Esophagus mucosa (tissue), 1 donor: ENCODE results near the gene SCRT2. TPM values are rescaled to one million over a fixed set of nuclear protein-coding genes. Genes with fewer than 3 reads are reported as not detected.

ENCODE experiments used
- ATAC-seq: fragments of 200-7000 bp; cut with Tn5 transposase; one replicate; pipeline ENCODE4 v1.9.1; 2020
- total RNA-seq: library from RNA; stranded (reverse); gene quantifications from one replicate; pipeline ENCODE4 v1.2.4, GENCODE V29; 2023
- donor health status: DM: yes; HTN: yes; CAD: no.

The SCRT2 gene
- total RNA-seq, 1 donor from 2014 or later = not detected

DNA sequence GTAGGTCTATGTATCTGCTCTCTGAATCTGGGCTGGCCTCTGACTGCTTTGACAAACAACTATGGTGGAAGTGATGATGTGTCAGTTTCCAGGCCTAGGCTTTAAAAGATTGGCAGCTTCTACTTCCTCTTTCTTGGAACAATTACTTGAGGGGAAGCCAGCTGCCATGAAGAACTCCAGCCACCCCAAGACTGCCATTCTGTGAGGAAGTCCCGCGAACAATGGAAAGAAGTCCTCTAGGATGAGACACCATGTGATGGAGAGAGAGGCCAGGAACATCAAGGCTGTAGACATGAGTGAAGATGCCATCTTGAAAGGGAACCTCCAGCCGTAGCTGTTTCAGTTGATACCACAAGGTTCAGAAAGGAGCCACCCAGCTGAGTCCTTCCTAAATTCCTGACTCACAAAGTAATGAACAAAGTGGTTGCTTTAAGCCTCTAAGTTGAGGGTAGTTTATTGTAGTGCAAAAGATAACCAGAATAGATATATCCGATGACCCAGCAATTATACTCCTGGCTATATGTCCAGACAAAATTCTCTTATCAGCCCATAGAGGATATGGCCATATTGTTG, 50.2 kb downstream of the SCRT2 start:
- no peak for ATAC-seq

DNA sequence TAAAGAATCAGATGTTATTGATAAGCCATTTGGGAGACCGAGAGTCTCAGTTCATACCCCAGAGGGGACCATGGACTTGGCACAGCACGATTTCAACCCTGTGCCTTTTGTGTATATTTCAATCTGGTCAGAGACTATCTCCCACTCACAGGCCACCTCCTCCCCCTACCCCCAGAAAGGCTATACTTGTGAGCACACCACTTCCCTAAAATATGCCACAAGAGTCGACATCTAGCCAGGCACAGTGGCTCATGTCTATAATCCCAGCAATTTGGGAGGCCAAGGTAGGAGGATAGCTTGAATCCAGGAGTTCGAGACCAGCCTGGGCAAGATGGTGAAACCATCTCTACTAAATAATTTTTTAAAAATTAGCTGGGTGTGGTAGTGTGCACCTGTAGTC, 51.9 kb downstream of the SCRT2 start:
- no peak for ATAC-seq

DNA sequence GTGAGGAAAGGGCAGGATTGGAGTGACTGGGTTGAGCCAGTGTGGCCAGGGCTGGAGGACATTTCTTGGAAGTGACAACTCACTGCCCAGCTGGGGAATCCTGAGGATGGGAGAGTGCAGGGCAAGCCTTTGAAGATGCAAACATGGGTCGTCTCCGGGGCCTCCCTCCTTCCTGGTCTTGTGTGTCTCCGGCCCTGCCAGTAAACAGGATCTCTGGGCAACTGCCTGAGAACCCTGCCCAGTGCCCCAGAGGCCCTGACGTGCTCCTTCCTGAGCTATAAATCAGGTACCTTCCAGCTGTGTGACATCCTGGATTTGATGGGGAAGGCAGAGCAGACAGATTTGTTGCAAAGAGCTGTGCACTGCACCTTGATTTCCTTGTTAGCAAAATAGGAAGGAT, 52.6 kb downstream of the SCRT2 start:
- no peak for ATAC-seq

DNA sequence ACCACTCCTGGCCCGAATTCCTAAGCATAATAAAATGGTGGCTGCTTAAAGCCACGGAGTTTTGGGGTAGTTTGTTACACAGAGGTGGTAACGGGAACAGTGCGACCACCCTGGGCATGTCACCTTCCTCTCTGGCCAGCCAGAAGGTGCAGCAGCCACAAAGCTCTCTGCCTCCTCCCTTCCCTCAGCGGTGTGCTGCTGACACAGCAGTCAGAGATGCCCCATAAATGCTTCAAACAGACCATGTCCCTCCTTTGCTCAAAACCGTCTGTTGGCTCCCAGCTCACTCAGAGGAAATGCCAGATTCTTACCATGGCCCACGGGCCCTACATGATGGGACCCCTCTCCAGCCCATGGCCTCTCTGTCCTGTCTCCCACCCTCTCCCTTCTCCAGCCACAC, 53.4 kb downstream of the SCRT2 start:
- no peak for ATAC-seq

DNA sequence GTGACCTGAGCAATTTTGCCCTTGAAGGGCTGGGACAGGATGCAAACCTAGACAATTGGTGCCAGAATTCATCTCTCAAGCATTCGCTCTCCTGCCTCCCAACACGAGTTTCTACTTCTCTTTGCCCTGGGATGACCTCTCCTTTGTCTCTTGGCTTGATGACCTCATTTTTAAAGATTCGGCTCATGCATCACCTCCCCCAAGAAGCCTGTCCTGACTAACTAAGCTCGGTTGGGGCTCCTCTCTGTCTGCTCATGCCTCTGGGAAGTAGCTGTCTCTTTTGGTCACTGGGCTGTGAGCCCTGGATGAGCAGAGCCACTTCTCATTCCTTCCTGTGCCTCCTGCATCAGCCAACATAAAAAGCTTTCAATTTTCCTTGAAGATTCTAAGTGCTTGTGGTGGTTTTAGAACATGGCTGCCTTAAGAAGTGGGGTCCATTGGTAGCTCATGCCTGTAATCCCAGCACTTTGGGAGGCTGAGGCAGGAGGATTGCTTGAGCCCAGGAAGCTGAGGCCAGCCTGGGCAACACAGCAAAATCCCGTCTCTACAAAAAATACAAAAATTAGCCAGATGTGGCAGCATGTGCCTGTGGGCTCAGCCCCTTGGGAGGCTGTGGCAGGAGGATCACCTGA, 54.4 kb downstream of the SCRT2 start:
- no peak for ATAC-seq

DNA sequence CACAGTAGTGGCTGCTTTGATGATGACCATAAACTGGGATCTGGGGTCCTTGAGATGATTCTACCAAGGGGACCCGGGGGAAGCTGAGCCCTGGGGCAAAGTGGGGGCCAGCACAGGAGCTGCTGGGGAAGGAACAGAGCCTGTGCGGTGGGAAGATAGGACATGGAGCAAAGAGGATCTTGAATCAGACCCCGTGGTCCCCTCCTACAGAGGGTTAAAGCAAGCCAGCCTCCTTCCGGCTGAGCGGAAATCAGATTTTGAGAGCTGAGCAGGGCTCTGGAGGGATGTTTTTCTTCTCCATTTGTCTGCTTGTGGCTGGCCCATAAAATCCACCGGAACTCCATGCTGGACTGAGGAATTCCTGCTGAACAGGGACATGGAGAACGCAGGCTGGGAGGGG, 55.4 kb downstream of the SCRT2 start:
- ATAC-seq = no peak

DNA sequence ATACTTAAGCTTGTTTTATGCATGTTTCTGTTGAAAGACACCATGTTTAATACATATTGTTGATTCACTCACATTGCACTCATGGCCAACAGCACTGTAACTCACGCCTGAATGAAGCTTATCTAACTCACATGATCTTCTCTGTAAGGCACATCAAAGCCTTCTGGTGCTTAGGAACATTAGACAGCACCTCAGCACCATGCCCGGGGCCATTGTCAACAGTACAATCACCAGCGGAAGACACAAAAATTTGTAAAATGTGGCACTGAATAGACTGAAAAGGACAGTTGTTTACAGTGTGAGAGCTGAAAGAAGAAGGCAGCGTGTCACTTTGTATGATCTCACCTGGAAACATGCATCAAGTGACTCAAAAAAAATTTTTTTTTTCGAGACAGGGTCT, 56.6 kb downstream of the SCRT2 start:
- no peak for ATAC-seq

DNA sequence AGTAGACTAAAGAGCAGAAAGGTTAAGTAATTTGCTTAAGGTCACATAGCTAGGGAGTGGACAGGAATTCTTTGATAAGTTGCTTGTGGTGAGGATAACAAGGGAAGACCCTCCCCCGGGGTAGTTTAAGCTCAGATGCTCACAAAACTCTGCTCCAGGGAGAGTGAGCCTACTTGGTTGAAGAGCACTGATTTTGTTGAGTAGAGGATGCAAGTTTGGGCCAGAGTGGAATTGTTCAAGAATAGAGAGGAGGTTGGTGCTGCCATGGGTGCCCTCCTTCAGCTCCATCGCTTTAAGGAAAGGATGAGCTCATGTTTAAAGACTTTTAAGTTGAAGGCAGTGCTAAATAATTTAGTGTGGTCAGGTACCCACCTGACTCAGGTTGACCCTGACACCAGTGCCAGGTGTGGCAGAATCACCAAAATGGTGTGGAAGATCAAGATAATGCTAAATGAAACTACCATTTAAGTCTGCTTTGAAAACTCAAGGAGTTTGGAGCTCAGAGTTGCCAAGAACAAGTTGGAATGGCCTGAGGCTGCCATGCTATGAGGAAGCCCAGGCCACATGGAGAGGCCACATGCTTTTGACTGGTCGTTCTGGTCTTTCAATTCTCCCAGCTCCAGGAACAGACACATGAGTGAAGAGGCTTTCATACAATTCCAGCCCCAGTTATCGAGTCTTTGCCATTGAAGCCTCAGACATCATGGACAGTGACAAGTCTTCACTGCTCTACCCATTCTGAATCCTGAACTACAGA, 57.5 kb downstream of the SCRT2 start:
- no peak for ATAC-seq

DNA sequence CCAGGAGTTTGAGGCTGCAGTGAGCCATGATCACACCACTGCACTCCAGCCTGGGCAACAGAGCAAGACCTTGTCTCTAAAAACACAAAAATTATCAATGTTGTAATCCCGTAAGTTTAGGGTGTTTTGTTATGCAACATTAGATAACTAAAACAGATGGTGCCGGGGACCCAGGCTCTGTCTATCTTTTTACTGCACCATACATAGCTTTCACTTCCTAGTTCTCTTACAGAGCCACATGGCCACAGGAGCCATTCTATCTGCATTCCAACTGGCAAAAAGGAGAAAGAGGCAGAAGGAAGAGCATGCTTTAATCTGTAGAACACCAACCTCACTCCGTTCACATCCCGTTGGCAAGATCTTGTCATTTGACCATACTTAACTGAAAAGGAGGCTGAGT, 60.1 kb downstream of the SCRT2 start:
- no peak for ATAC-seq

DNA sequence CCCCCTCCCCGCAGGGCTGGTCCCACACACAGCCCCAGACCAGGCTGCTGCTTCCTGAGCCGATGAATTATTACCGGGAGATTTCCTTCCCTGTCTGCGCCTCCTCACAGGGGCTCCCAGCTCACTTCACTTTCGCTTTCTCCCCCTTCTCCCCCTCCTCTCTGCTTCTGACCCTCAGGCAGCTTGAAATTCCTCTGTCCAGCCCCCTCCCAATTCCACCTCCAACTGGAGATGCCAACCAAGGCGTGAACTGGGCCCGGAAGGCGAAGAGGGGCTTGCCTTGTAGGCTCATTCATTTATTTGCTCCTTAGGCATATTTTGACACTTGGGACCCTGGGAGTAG, 63.8 kb downstream of the SCRT2 start:
- no peak for ATAC-seq

Other genes starting within 250 kb of the SCRT2 start
- 18.8 TPM for gene TBC1D20, start 213.3 kb downstream of the SCRT2 start, total RNA-seq
- gene CSNK2A1, start 132.0 kb downstream of the SCRT2 start, total RNA-seq = 83.4 TPM
- not detected for gene TCF15, start 65.5 kb downstream of the SCRT2 start, total RNA-seq
- 34.7 TPM for gene SRXN1, start 22.6 kb downstream of the SCRT2 start, total RNA-seq
- 6.7 TPM for gene SLC52A3, start 92.7 kb upstream of the SCRT2 start, total RNA-seq
- gene FAM110A, start 157.9 kb upstream of the SCRT2 start, total RNA-seq = 32.8 TPM
- gene ANGPT4, start 240.5 kb upstream of the SCRT2 start, total RNA-seq = 0.08 TPM